H1 (cell line): Measurements from ENCODE around the gene SEC24B. TPM values are rescaled to one million over a fixed set of nuclear protein-coding genes. Genes with fewer than 3 reads are reported as not detected.

ENCODE experiments used
- ATF3 ChIP-seq: IDR thresholded peaks from 2 replicates; pipeline ENCODE4 v1.6.1; 2011; ENCODE audit warnings: low read depth, mild to moderate bottlenecking, low read length; ENCODE audit not compliant: insufficient read depth
- SUZ12 ChIP-seq: fragments of 200-600 bp; sonication (generic); IDR thresholded peaks from 2 replicates; pipeline ENCODE4 v1.6.1; 2012; ENCODE audit warnings: mild to moderate bottlenecking, inconsistent platforms, low read length, moderate library complexity, mixed read lengths
- ZNF274 ChIP-seq: IDR thresholded peaks from 2 replicates; pipeline ENCODE4 v1.7.0; 2012; ENCODE audit warnings: low read length, borderline replicate concordance; ENCODE audit errors: extremely low read depth
- polyA plus RNA-seq, 7 experiments: library from polyadenylated mRNA; depleted of rRNA in 3 of 7; stranded (reverse) in 5 of 7; unstranded in 2 of 7; fragments of >200 nt in 5 of 7; fragments of 200-250 nt in 2 of 7; gene quantifications; 1 replicate in 5 of 7; 2 replicates in 1 of 7; 4 replicates in 1 of 7; pipeline versions ENCODE4 v1.2.1 to v1.2.3, GENCODE V29; 2011 to 2013; ENCODE audit warnings: missing spikeins in 2 of 7, mixed read lengths in 2 of 7
- total RNA-seq: library from RNA; stranded (reverse); fragmentation: NEBNext Ultra II Directional; extraction: Animal tissue kit (Norgen Biotek cat#: 25700); gene quantifications from 2 replicates; pipeline ENCODE4 v1.2.1, GENCODE V29; 2021

Gene SEC24B
- total and polyA plus RNA-seq, 2 of the 8 experiments (the other 6 are each of a cell fraction or from before 2014, with no cell fraction given) = 25.6 to 30.9 TPM

DNA sequence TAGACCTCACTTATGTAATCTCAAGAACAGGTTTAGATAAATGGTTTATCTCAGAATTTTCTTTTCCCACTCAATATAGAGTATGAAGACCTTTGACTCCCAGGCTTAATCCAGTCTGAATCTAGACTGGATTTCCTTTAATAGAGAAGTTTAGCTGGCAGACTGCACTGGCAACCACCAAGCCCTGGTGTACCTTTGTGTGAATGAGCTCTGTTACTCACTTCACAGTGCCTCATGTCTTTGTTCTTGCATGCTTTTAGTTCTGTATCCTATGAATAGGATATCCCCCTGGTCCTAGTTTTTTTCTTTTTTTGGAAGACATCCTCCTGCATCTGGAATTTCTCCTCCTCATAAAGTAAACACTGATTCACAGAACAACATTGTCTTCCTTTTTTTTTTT lies 73.3 kb downstream of the SEC24B start (continued):
- TF ChIP-seq ATF3 (no peak), ZNF274 (no peak), SUZ12 (no peak)
